SK-N-SH (cell line): ENCODE measurements around the gene XXYLT1. TPM values are rescaled to one million over a fixed set of nuclear protein-coding genes. Genes with fewer than 3 reads are reported as not detected.

Source experiments
- CTCF ChIA-PET: fragments of 300-600, 350-600 bp; formaldehyde crosslinking; extraction: SDS; loops from one replicate; lab custom pipeline; 2021; lab: Yijun Ruan, JAX
- POLR2A ChIA-PET: fragments of 350-600 bp; sonication (Branson Sonifier 250); formaldehyde crosslinking; extraction: SDS; loops from one replicate; lab custom pipeline; 2020; ENCODE audit warnings: antibody characterized with exemption, inconsistent platforms; lab: Yijun Ruan, JAX
- DNase-seq: peaks from one replicate; pipeline ENCODE4 v3.0.0; 2012
- H2AFZ ChIP-seq: fragments of 200-600 bp; sonication (generic); 2 replicates; pipeline ENCODE4 v1.8.1; 2016; ENCODE audit warnings: antibody characterized with exemption, mild to moderate bottlenecking, low read depth
- H3F3A ChIP-seq: fragments of 200-600 bp; sonication (generic); replicated peaks from 2 replicates; pipeline ENCODE3; 2016; ENCODE audit warnings: antibody characterized with exemption, mild to moderate bottlenecking; ENCODE audit not compliant: insufficient read depth
- H3K27ac ChIP-seq, 2 experiments: fragments of 200-500 bp in 1 of 2; fragments of 200-600 bp in 1 of 2; sonication (Bioruptor generic) in 1 of 2; sonication (generic), shearing (Covaris generic) in 1 of 2; 2 replicates each; pipeline versions ENCODE4 v1.5.1 to v1.6.1; 2014 to 2016; ENCODE audit warnings: low read depth in 2 of 2, inconsistent platforms in 1 of 2, low read length in 1 of 2, mild to moderate bottlenecking in 1 of 2, mixed read lengths in 1 of 2
- H3K27me3 ChIP-seq: fragments of 200-600 bp; sonication (generic), shearing (Covaris generic); 2 replicates; pipeline ENCODE4 v1.6.1; 2016; ENCODE audit warnings: mixed run types; ENCODE audit not compliant: insufficient read depth
- H3K36me3 ChIP-seq, 2 experiments: fragments of 200-500 bp in 1 of 2; fragments of 200-600 bp in 1 of 2; sonication (Bioruptor generic) in 1 of 2; sonication (generic) in 1 of 2; replicated peaks in 1 of 2; 2 replicates each; pipeline versions ENCODE3 to v1.5.1; 2014 to 2016; ENCODE audit warnings: low read length in 1 of 2, mild to moderate bottlenecking in 1 of 2; ENCODE audit not compliant: insufficient read depth in 2 of 2, control insufficient read depth in 1 of 2
- H3K4me1 ChIP-seq, 2 experiments: fragments of 200-500 bp in 1 of 2; fragments of 200-600 bp in 1 of 2; sonication (Bioruptor generic) in 1 of 2; sonication (generic), shearing (Covaris generic) in 1 of 2; 2 replicates each; pipeline versions ENCODE4 v1.5.1 to v1.6.1; 2014 to 2016; ENCODE audit warnings: low read depth in 1 of 2, low read length in 1 of 2, mixed run types in 1 of 2; ENCODE audit not compliant: insufficient read depth in 2 of 2, control insufficient read depth in 1 of 2
- H3K4me2 ChIP-seq: fragments of 200-600 bp; sonication (generic), shearing (Covaris generic); 2 replicates; pipeline ENCODE4 v1.6.1; 2017; ENCODE audit warnings: mixed run types
- H3K4me3 ChIP-seq, 2 experiments: fragments of 200-500 bp in 1 of 2; fragments of 200-600 bp in 1 of 2; sonication (Bioruptor generic) in 1 of 2; sonication (generic), shearing (Covaris generic) in 1 of 2; 2 replicates each; pipeline versions ENCODE4 v1.5.1 to v1.8.1; 2014 to 2016; ENCODE audit warnings: low read depth in 2 of 2, inconsistent platforms in 1 of 2, low read length in 1 of 2, mild to moderate bottlenecking in 1 of 2, mixed read lengths in 1 of 2, moderate library complexity in 1 of 2
- H3K79me2 ChIP-seq: fragments of 200-600 bp; sonication (generic); 2 replicates; pipeline ENCODE4 v1.8.1; 2017; ENCODE audit warnings: mild to moderate bottlenecking; ENCODE audit not compliant: insufficient read depth
- H3K9ac ChIP-seq: fragments of 200-600 bp; sonication (generic); 2 replicates; pipeline ENCODE4 v1.6.1; 2017; ENCODE audit warnings: mixed run types
- H3K9me2 ChIP-seq: fragments of 200-600 bp; sonication (generic); 2 replicates; pipeline ENCODE4 v1.6.1; 2017; ENCODE audit warnings: mixed run types
- H3K9me3 ChIP-seq: fragments of 200-600 bp; sonication (generic); 2 replicates; pipeline ENCODE4 v1.6.1; 2017; ENCODE audit warnings: mixed run types, mild to moderate bottlenecking, moderate library complexity
- H4K20me1 ChIP-seq: fragments of 200-600 bp; sonication (generic); 2 replicates; pipeline ENCODE4 v1.6.1; 2017; ENCODE audit warnings: mild to moderate bottlenecking, mixed run types; ENCODE audit not compliant: insufficient read depth
- CHD2 ChIP-seq: fragments of 150-350 bp; IDR thresholded peaks from 2 replicates; pipeline ENCODE4 v1.6.1; 2018; ENCODE audit warnings: low read length; ENCODE audit not compliant: partially characterized antibody
- ELF1 ChIP-seq: IDR thresholded peaks from 2 replicates; pipeline ENCODE4 v1.4.0; 2012
- EP300 ChIP-seq, 2 experiments: IDR thresholded peaks; 2 replicates each; pipeline versions ENCODE4 v1.4.0 to v1.6.1; 2012; ENCODE audit warnings: borderline replicate concordance in 1 of 2, low read depth in 1 of 2, low read length in 1 of 2
- FOSL2 ChIP-seq: IDR thresholded peaks from 2 replicates; pipeline ENCODE4 v1.4.0; 2012; ENCODE audit warnings: low read depth, mild to moderate bottlenecking, moderate library complexity, borderline replicate concordance
- FOXJ3 ChIP-seq: sonication (generic); formaldehyde crosslinking; IDR thresholded peaks from 2 replicates; pipeline ENCODE4 v1.5.1; 2020; ENCODE audit warnings: mild to moderate bottlenecking, missing genetic modification reagents
- GABPA ChIP-seq: IDR thresholded peaks from 2 replicates; pipeline ENCODE4 v1.4.0; 2012; ENCODE audit warnings: low read depth, mild to moderate bottlenecking
- IRF3 ChIP-seq: fragments of 150-350 bp; IDR thresholded peaks from 2 replicates; pipeline ENCODE4 v1.6.1; 2016; ENCODE audit warnings: mild to moderate bottlenecking, low read depth, low read length
- MEF2A ChIP-seq: IDR thresholded peaks from 2 replicates; pipeline ENCODE4 v1.4.0; 2012; ENCODE audit warnings: low read depth, borderline replicate concordance
- NFIC ChIP-seq: IDR thresholded peaks from 2 replicates; pipeline ENCODE4 v1.4.0; 2012; ENCODE audit warnings: borderline replicate concordance
- PBX3 ChIP-seq: IDR thresholded peaks from 2 replicates; pipeline ENCODE4; 2012
- RCOR1 ChIP-seq: fragments of 150-350 bp; IDR thresholded peaks from 2 replicates; pipeline ENCODE4 v1.6.1; 2017; ENCODE audit warnings: antibody characterized with exemption, low read length
- REST ChIP-seq: IDR thresholded peaks from 2 replicates; pipeline ENCODE4 v1.6.1; 2012; ENCODE audit warnings: mild to moderate bottlenecking, low read depth, low read length, moderate library complexity
- RFX5 ChIP-seq: IDR thresholded peaks from 2 replicates; pipeline ENCODE4 v1.6.1; 2012; ENCODE audit warnings: mild to moderate bottlenecking, improper control_type of control experiment, low read length
- SIN3A ChIP-seq: IDR thresholded peaks from 2 replicates; pipeline ENCODE4 v1.6.1; 2012; ENCODE audit warnings: low read depth, mild to moderate bottlenecking, low read length, moderate library complexity, borderline replicate concordance
- SMC3 ChIP-seq: IDR thresholded peaks from 2 replicates; pipeline ENCODE4 v1.6.1; 2012; ENCODE audit warnings: low read depth, low read length, improper control_type of control experiment
- TCF12 ChIP-seq: IDR thresholded peaks from 2 replicates; pipeline ENCODE4 v1.4.0; 2012
- TEAD4 ChIP-seq: IDR thresholded peaks from 2 replicates; pipeline ENCODE4 v1.4.0; 2012; ENCODE audit warnings: mild to moderate bottlenecking, borderline replicate concordance; ENCODE audit not compliant: insufficient read depth
- USF1 ChIP-seq: IDR thresholded peaks from 2 replicates; pipeline ENCODE4 v1.4.0; 2012; ENCODE audit warnings: low read depth, borderline replicate concordance
- WGBS: methylation state at CpG from one replicate; pipeline ENCODE4 v1.1.6; 2017; ENCODE audit warnings: low lambda C conversion rate; 5-methylcytosine and 5-hydroxymethylcytosine counted together
- polyA plus RNA-seq, 3 experiments: library from polyadenylated mRNA; depleted of rRNA; stranded (reverse); fragments of >200 nt; gene quantifications; 2 replicates each; pipeline ENCODE4 v1.2.3, GENCODE V29; 2012

The XXYLT1 gene
- polyA plus RNA-seq, 1 of the 3 experiments (the other 2 are of a cell fraction): 22.6 TPM

GRCh38 chr3:195101001-195101583 lies 169.9 kb downstream of the XXYLT1 start:
- Histone ChIP-seq H3K9me2 (no peaks in the 10 kb centered on the region), H3K9me3 (no peaks in the 10 kb centered on the region), H3K9ac (no peak overlapping the region), H3K79me2 (no peaks in the 10 kb centered on the region; the same call in 1 of the 2 replicates), H3K27me3 (no peaks in the 10 kb centered on the region), H3K4me1 (peaks cover 28 to 32% of the 10 kb centered on the region in 2 experiments), H3K36me3 (no peaks in the 10 kb centered on the region), H4K20me1 (no peaks in the 10 kb centered on the region), H3K27ac (peak overlapping the region; percentile 45 to 53), H3F3A (peaks cover 20% of the 10 kb centered on the region), H3K4me2 (peak overlapping the region; percentile 13; the same call in 1 of the 2 replicates), H3K4me3 (no peak overlapping the region), H2AFZ (no peak overlapping the region; the same call in 1 of the 2 replicates)
- TF ChIP-seq RCOR1: 0 out of 2 replicates have a peak, but pooled peaks have one; percentile 30
- TF ChIP-seq FOXJ3 (CRISPR knock-in tag): no peak
- TF ChIP-seq RFX5: no peak
- TF ChIP-seq GABPA: no peak; the same call in 1 of the 2 replicates
- TF ChIP-seq USF1: peak; percentile 56; the same call in 1 of the 2 replicates
- peak; percentile 26 for TF ChIP-seq CHD2
- peak; percentile 43; the same call in 1 of the 2 replicates for TF ChIP-seq TCF12
- TF ChIP-seq NFIC: 0 out of 2 replicates have a peak, but pooled peaks have one; percentile 3
- DNase-seq: peak; percentile 76
- WGBS: 68% methylated on average over 4 of the region's 8 CpGs
- CTCF ChIA-PET: interaction anchor here (1.0 to 2.7 kb wide), 5 partner anchors 16 to 418 kb away, joined by 3 to 17 read pairs (median 4); no protein-coding TSS in a partner anchor
- POLR2A ChIA-PET: no interaction called here

- Histone ChIP-seq H3K9me2 (no peaks in the 10 kb centered on the region), H3K9ac (no peak overlapping the region), H3K4me2 (0 out of 2 replicates have a peak overlapping the region, but pooled peaks have one; percentile 13), H3K9me3 (no peaks in the 10 kb centered on the region), H4K20me1 (no peaks in the 10 kb centered on the region), H3K4me1 (peaks cover 28 to 39% of the 10 kb centered on the region in 2 experiments), H3K4me3 (no peak overlapping the region), H3K36me3 (no peaks in the 10 kb centered on the region), H3K79me2 (no peaks in the 10 kb centered on the region; the same call in 1 of the 2 replicates), H3K27me3 (no peaks in the 10 kb centered on the region), H3F3A (peaks cover 20% of the 10 kb centered on the region), H2AFZ (no peak overlapping the region), H3K27ac (peak overlapping the region in 1 of 2 experiments; percentile 53; a peak in 2 of 4 replicates)
- CTCF ChIA-PET: interaction anchor here (1.0 to 2.7 kb wide), 5 partner anchors 15 to 418 kb away, joined by 3 to 17 read pairs (median 6); no protein-coding TSS in a partner anchor
- DNase-seq: no peak
- no peak for TF ChIP-seq SMC3
- no peak for TF ChIP-seq EP300 (IDR thresholded peaks at IDR 0.05; ENCODE audit: borderline replicate concordance in 1 of 2, low read depth in 1 of 2, low read length in 1 of 2)
- no peak for TF ChIP-seq CHD2
- TF ChIP-seq MEF2A: no peak
- no peak for TF ChIP-seq IRF3
- TF ChIP-seq ELF1: no peak
- TF ChIP-seq FOSL2: no peak
- no peak for TF ChIP-seq RFX5
- no peak for TF ChIP-seq REST
- TF ChIP-seq PBX3: no peak
- TF ChIP-seq SIN3A: no peak
- no peak for TF ChIP-seq TEAD4
- TF ChIP-seq FOXJ3 (CRISPR knock-in tag): no peak
- POLR2A ChIA-PET: no interaction called here
- 96% methylated on average over 12 of the region's 14 CpGs for WGBS
These were observed 170.8 kb downstream of the XXYLT1 start for GRCh38 chr3:195099951-195100785.
